ENCODE measurements around the gene TOM1L2.
A peak's percentile ranks its signal among the peaks of the same experiment; 100 is the strongest.

Gene TOM1L2

DNA sequence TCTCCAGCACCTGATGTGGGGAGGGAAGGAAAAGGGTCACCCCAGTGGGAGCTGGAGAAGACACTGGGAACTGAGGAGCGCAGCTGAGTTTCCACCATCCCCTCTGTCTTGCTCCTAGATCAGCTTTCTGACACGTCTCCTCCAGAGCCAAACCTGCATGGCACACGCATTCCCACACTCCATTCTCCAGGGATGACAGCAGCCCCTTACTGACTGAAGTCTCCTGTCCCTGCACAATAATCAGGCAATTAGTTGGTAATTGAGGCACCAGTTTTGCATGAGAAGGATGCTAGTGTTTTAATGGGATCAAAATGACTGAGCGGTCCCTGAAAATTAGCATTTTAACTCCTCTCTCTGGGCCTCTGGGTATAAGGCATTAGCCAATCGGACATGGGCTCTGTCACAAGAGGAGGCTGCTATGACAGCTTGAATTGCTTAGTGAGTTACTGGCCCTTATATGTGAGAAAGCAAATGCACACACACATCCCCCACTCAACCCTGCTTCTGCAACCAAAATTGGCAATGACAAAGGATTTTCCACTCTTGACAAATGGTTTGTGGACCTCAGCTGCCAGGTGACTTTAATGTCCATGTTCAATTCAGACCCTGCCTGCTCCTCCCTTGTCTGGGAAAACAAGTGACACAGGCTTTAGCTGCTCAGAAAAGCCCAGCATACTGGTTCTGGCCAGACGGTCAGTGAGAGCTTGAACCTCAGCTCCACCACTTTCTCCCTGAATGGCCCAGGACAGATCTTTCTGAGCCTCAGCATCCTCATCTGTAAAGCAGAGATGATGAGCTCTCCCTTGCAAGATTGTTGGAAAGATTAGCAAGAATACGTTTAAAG is 78.2 kb downstream of the TOM1L2 start:
- DNase-seq, result no peak

DNA sequence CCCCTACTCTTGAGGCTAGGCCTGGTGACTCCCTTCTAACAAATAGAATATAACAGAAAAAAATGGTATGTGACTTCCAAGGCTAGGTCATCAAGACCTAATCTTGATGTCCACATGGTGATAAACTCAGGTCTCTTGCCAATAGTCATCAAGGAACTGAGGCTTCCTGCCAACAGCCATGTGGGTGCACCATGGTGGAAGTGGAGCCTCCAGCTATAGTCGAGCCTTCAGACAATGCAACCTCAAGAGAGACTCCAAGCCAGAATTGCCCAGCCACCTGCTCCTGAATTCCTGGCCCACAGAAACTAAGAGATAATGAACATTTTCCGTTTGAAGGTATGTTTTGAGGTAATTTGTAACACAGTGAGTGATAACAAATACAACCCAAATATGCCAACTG is 79.5 kb downstream of the TOM1L2 start:
- DNase-seq, result no peak

DNA sequence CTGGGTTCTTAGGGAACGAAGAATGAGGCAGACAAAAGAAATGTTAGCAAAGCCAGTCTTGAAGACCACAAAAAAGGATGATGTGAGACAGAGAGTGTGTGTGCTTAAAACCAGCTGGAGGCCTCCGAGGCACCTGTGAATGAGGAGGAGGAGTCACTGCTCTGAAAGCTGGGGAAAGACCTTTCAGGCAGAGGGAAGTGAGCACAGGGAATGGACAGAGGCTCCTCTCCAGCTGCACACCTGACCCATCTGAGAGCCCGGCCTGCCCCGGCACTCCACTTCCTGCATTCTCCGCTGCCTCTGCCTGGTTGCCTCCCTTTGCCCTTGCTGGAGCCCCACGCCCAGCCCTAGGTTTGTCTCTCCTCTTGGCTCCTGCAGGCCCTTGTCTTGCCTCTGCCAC is 80.2 kb downstream of the TOM1L2 start:
- no peak for DNase-seq

DNA sequence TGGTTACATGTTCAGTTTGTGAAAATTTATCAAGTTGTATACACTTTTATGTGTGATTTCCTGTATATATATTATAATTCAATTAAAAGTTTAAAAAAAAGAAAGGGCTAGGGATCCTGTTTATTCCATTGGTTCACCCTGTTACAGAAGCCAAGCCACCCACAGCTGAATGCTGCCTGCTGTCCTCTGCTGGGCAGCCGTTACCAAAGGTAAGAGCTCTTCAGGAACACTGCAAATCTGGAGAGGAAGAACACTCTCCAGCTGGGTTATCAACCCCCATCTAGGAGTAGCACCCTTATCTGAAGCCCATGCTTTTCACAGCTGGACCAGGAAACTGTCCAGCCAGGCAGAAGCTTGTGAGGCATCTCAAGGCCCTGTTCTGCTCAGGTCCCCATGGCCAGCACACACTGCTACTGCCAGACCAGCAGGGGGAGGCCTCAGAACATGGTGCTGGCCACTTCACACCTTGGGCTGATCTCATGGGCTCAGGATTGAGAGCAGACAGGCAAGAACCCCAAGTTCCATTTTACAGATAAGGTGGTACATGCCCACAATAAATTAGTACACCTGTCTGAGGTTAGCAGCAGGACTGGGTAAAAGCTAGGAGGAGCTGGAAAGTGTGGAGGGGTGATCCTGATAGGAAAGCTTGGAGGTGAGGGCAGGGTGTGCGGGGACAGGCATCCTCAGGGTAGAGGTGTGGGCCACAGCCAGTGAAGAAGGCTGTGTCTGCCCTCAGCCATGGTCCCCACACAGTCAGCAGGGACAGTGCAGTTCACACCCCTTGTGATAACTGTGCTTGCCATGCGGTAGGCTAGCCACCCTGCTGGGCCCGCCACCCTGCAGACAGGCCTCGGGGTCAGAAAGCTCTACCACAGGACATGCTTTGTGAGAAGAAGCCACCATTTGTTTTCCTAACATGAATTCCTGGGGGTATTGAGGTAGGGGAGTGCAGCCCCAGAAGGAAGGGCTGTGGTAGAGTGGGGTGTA is 81.1 kb downstream of the TOM1L2 start:
- DNase-seq, result peak; percentile 59

DNA sequence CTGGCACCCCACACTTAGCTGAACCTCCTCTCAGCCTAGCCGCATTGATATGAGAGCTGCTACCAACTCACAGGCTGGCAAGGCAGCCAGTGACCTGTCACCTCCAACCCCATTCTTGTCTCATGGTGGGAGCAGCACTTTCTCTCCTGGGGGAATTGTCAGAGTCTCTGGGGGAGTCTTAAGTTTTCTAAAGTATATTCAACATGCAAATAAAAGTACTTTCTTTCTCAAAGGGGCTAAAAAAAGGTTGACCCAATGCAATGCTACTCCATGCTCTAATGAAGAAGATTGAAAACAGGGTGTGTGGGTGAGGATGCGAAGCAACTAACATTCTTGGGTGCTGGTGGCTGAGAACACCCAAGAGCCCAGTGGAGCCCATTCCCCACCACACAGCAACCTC is 82.3 kb downstream of the TOM1L2 start:
- DNase-seq, result no peak

DNA sequence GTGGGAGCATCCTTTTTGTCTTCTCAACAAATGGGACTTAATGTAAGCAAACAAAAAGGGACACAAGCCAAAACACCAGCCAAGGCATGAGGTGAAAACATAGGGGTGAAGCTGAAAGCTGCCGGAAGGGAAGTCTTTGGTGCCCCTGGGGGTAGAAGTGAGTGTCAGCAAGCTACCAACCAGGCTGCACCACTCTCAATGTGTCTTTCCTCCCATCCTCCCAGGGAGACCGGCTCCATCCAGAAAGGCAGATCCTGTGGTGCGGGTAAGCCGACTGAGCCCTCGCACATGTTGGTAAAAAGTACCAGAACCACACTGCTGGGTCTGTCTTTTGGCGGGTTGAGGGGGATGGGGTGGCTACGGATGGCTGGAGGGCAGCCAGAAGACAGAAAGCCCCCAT is 83.4 kb downstream of the TOM1L2 start:
- no peak for DNase-seq

DNA sequence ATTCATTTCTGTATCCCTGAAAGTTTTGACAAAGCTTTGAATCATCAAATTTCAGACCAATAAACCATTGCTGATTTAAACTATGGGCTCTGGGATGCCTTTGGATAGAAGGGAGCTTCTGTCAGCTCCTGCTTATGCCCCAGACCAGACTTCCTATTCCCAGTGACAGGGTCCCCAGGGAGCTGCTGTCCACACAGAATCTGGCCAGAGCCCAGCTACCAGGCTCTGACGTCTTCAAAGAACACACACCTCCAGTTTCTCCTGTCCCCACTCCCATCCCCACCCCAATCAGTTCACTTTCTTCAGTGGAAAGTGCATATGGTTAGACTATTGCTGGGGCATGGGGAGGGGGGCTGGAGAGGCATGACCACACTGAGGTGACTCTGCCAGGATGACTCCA is 83.8 kb downstream of the TOM1L2 start:
- no peak for DNase-seq

DNA sequence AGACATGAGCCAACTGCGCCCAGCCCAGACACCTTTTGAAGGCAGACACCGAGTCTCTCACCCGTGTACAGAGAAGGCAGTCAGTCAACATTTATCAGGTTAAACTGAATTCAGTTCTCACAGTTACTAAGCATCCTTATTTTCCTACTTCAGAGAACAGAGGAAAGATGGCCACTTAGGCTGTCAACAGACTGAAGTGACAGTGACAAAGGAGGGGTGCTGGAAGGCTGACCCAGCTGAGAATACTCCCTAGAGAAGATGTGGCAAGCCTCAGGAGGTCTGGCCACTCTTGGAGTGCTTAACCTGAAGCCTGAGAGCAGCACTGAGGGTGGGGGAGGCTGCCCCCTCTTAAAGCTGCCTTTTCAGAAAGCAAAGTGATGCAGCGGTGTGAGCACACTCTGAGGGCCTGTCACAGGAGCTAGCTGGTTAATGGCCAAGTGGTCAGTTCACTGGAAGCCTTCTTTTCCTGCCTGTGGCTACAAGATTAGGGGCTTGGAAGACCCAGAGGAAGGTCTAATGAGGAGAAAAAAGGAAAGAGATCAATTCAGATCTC is 84.4 kb downstream of the TOM1L2 start:
- no peak for DNase-seq

DNA sequence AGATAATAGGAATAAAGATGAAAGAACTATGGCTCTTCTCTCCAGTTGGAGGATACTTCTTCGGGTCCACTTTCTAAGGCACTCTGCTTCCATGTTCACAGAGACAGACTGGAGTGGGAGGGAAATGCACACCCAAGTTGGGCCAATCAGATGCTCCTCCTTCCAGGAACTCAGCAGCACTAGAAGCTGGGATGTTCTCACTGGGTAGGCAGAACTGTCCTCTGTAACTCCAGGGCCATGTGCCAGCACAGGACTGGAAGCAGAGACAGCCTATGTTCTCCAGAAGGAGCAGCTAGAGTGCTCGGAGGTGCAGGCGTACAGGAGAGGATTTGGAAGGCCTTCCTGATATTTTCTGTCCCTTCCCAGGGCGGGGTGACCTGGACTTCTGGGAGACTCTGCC is 85.5 kb downstream of the TOM1L2 start:
- DNase-seq, result no peak

DNA sequence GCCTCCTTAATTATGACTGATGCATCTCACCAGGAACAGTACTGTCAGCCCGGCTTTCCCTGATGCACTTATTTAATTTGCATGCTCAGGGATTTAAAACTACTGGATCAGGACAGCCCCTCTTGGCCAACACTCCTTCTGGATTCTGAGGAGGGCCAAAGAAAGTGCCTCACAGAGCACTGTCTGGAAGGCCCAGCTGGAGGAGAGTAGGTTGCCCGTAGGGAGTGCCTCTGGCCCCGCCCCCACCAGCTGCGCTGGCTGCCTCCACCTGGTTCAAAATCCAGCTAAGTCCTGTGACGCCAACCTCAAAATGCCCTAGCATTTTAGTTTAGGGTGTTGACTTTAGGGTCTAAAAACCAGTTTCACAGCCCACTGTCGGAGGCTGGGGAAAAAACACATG is 86.0 kb downstream of the TOM1L2 start:
- no peak for DNase-seq

DNA sequence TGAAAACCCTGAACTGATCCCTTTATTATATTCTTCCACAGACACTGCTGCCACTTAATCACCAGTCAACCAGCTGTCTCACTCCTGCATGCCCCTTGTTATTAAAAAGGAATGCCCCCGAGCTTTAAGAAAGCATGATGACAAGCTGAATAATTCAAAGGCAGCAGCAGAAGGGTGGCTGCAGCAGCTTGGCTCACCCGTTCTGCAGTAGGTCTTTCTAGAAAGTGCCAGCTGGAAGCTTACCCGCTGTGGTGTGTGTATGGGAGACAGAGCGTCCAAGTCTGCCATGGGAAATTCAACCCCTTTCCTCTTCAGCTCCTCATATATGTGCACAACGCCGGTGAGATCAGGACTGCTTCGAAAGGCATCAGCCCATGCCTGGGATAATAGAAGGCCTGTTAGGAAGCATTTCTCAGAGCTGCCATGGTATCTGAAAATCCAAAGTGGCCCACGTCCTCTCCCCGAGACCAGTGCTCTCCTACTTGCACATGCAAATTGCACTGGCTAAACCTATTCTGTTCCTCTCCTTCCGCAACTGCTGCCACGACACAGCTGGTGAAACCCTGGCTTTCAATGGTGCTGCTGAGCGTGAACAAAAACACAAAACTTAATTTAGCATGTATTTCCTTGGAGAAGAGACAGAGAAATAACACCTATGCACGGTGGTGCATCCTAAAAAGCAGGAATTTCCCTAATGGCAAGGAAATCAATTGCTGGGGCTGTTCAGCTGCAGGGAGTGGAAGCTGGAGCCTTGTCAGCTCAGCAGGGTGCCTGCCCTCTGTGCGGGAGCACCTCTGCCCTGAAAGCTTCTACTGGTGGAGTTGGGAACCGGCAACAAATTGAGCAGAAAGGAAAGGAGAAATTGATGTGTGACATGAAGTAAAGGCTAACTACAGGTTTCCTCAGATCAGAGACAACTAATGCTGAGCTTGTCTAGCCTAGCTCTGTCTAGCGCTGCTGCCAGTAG is 87.5 kb downstream of the TOM1L2 start:
- DNase-seq, result no peak

DNA sequence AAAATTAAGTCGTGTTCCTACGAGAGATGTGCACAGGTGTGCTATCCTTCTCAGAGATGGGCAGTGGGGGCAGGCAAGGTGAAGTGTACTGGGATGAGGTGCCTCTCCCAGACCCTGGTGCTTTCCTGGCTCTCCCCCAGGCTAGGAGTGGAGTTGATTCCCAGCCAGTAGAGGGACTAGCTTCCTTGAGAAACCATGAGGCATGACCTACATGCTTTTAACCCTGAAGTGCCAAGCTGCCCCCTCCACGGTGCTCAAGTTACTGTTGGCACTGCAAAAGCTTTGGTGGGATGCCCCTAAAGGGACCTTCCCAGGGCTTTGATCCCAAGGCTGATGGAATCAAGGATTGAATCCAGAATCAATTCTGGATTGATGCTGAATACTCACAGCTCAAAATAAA is 88.4 kb downstream of the TOM1L2 start:
- DNase-seq, result no peak

DNA sequence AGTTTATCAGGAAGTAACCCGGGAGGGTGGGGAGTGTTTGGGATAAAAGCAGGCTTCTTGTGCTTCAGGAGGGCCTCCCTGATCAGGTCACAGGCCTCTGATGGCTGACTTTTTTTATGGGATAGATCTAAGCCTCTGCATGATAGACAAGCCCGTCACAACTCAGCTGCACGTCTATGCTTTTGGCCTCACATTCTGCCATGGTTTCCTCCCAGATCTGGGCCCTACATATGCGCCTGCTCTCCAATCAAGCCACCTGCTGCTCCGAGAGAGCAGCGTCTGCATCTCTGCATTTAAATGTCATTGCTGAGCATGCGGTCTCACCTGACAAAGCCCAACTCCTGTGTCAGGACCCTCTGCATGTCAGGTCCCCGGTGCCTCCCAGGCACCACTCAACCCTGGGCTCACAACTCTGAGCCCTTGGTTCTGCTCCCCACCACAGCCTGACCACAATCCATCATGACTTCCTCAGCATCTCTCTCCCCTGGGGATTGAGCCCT is 90.1 kb downstream of the TOM1L2 start:
- DNase-seq, result no peak

DNA sequence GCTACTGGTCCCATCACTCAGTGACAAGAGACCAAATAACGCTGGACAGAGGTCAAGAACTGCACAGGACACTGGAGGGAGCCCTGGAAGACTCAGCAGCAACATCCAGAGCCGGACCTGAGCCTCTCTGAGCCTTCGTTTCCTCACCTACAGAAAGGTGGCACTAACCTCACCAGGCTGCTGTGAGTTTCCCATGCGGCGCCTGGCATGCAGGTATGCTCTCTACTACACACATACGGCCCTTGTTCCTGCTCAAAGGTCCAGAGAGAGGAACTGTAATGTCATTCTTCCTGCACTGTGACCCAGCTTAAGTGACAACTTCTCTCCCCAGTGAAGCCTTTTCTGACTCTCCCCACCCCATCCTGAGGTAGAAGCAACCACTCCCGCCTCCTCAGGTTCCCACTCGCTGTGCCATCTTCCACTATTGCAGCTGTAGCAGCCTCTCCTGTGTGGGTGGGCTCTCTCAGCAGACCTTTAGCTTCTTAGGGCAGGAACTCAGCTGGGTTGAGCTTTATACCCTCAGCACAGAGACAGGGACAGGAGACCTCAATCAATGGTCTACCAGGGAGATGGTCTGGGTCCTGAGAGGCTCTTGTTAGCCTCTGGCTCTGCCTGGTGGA is 91.5 kb downstream of the TOM1L2 start:
- peak; percentile 6 for DNase-seq

DNA sequence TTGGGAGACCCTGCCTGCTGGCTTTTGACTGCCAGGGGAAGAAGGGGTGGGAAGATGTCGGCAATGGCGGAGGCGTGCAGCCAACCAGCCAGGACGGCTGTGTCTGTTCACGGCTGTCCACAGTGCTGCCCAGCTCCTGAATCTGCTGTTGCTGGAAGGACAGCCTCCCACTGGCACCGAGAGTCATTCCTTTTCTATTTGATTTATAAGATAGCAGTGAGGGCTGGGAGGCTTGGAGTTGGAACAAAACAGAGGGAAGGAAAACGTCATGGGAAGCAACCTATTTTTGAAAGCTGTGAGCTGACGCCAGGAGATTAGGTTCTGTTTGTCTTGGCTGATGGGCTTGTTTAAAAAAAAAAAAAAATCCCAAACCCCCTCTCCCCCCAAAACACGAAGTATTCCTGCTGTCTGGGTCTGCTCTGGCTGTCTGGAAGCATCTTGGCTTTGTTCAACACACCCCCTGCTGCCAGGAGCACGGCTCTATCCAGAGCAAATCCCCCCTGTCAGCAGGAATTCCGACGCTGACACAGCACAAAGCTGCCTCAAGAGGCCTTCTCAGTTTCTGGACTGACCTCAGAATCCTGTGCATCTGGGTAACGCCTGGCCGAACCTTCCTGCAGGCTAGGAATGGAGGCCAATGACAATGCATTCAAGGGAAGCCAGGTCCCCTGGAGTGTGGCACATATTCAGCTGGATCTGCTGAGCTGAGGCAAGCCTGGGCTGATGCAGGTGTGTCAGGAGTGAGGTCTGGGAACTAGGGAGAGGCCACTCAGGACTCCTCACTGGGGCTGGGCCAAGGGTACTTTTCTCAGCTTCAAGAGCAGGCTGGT is 94.5 kb downstream of the TOM1L2 start:
- no peak for DNase-seq

DNA sequence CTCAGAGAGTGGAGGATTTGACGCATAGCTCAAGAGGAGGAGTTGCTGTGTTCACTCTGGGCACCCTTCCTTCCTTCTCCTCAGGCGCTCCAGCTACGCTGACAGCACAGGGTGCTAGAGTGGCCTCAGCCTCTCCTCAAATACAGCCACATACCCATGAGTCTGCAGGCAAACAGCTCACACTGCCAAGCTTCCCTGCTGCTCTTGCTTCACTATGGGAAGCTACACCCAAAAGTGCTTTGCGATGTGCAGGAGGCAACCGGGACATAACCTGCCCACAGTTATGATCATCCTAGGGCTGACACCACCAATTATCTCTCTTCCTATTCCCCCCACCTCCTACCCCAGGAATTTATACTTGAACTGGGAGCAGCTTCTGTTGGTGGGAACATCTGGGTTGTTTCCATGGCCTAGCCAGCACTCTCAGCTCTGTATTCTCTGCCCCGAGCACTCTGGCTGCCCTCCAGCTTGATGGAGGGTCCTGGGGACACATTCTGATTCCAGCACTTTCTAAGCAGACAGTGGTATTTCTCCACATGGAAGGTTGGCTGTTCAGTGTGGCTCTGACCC is 95.2 kb downstream of the TOM1L2 start:
- DNase-seq, result no peak

DNA sequence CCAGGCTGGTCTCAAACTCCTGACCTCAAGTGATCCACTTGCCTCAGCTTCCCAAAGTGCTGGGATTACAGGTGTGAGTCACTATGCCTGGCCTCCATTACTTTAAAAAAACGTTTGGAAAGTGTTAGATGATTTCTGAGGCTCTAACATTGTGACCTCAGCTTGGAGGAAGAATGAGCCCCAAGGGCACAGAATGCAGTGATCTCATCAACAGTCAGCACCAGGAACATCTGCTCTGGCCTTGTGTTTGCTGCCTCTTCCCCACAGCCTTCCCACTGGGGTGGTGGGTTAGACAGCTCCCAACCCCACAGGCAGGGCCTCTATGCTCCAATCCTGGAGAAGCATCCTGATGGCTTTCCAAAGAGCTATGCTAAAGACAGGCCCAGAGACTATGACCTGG is 97.7 kb downstream of the TOM1L2 start:
- DNase-seq, result no peak

DNA sequence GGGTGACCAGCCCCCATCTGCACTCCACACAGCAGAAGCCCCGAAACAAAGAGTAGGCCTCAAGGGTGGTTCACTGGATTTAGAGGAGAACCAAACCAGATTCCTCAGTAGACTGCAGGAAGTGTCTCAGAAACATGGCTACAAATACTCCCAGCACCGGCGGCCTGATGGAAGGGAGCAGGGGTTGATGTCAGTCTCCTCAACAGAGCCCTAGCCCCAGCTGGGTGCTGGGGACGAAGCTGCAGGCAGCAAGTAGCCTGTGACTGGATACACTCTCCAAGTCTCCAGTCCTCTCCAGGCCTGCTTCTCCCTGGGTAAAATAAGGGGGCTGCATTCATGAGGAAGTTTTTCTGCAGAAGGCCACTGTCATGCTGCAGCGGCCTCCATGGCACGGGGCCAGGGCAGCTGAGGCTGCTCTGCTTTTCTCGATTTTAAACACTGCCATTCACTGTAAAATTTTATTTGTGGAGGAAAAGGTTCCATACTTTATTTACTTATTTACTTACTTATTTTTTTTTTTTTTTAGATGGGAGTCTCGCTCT is 98.7 kb downstream of the TOM1L2 start:
- no peak for DNase-seq

DNA sequence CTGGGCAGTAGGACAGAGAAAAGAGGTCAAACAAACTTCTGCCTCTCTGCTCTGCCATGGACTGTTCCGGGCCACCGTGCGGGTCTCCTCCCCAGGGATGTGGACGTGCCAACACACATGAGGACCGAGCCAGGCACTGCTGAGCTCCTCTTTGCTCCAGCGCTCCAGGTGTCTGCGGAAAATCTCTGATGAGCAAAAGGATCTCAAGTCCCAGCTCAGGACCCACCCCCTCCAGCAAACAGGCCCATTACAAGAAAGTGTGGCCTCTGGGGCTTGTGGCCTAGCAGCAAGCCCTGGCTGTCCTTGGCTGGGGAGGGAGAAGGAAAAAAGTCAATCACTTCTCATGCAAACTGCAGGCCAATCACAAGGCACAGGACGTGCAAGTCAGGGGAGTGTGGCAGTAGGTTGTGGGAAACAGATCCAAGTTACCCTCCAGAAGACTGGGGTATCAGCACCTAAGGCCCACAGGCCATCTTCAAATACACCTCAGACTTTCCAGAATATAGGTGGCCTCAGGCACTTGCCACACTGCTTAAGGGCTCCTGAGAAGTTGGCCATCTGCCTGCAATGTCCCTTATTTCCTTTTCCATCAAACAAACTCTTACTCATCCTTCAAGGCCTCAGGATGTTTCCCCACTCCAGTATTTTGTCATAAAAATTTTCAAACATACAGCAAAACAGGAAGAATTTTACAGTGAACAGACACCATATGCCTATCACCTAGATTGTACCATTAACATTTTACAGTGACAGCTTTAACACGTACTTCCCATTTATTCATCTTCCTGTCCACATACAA is 99.5 kb downstream of the TOM1L2 start:
- no peak for DNase-seq

All from inflammatory macrophage treated with lipopolysaccharide for 4 hours (primary cell).